LNCaP clone FGC (cell line): ENCODE results near the gene SUPT5H.

Source experiments
- DNase-seq: peaks from one replicate; pipeline ENCODE4 v3.0.0-alpha.2; 2011; ENCODE audit warnings: low read depth
- H3K4me3 ChIP-seq: 2 replicates; pipeline ENCODE4 v1.5.1; 2011; ENCODE audit warnings: mild to moderate bottlenecking, low read depth, low read length, control low read depth
- CTCF ChIP-seq: IDR thresholded peaks from 2 replicates; pipeline ENCODE4 v1.5.1; 2012; ENCODE audit warnings: mild to moderate bottlenecking; ENCODE audit not compliant: control insufficient read depth, insufficient read depth; ENCODE audit errors: extremely low read depth

The SUPT5H gene

GRCh38 chr19:39507715-39508364, 62.5 kb downstream of the SUPT5H start:
- DNase-seq = no peak
- no peak for TF ChIP-seq CTCF
- H3K4me3 ChIP-seq = peak overlapping the region; percentile 61

DNA sequence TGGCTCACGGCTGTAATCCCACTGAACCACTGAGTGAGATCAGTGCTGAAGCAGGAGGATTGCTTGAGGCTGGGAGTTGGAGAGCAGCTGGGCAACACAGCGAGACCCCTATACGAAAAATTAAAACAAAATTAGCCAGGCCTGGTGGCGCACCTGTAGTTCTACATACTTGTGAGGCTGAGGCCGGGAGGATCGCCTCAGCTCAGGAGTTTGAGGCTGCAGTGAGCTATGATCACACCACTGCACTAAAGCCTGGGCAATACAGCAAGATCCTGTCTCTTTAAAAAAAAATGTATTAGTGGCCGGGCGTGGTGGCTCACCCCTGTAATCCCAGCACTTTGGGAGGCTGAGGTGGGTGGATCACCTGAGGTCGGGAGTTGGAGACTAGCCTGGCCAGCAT, 63.2 kb downstream of the SUPT5H start:
- no peak for TF ChIP-seq CTCF
- no peak for DNase-seq

GRCh38 chr19:39509233-39509632, 63.9 kb downstream of the SUPT5H start:
- DNase-seq = no peak
- H3K4me3 ChIP-seq = no peak overlapping the region
- no peak for TF ChIP-seq CTCF

More for the DNA sequence above, 63.2 kb downstream of the SUPT5H start:
- H3K4me3 ChIP-seq = no peak overlapping the region

DNA sequence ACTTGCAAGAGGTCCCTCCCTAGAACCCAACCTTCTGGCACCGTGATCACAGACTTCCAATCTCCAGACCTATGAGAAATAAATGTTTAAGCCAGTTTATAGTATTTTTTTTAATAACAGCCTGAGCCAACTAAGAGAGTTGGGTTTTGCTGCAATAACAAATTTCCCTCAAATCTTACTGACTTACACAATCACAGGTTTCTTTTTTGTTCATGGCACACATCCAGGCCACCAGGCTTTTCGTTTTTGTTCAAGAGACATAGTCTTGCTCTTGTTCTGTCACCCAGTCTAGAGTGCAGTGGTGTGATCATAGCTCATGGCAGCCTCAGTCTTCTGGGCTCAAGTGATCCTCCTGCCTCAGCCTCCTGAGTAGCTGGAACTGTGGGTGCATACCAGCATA, 67.6 kb downstream of the SUPT5H start:
- H3K4me3 ChIP-seq = no peak overlapping the region
- no peak for TF ChIP-seq CTCF
- DNase-seq = no peak

DNA sequence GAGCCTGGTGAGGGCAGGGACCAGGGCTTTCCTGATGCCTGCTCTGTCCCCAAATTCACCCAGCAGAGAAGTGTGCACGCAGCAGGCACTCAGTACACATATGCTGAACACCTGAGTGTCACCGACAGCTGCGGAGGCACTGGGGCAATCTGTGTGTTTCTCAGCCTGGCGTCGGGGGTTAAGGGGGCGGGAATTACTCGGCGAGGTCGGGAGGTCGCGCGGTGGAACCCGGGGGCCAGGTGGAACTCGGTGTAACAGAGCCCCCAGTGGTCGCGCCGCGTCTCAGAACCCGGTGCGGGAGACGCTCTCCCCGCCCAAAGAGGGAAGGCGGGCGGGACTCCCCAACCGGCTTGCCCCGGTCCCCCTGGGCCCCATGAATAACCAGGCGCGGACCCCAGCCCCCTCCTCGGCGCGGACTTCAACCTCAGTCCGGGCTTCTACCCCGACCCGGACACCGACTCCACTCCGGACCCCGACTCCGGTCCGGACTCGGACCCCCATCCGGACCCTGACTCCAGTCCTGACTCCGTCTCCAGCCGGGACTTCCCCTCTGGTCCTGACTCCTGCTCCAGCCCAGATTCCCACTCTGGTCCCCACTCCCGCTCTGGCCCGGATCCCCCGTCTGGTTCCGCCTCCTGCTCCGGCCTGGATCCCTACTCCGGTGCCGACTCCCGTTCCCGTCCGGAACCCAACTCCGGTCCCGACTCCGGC, 69.6 kb downstream of the SUPT5H start, which contains the start of gene SELENOV:
Gene SELENOV (plus strand): TSS at position 300 of the 711 bp plus-strand sequence. CDS start 74 bp downstream, at position 374.
- peak within 1 kb of the TSS; percentile 35 for H3K4me3 ChIP-seq
- DNase-seq = no peak
- TF ChIP-seq CTCF = no peak

DNA sequence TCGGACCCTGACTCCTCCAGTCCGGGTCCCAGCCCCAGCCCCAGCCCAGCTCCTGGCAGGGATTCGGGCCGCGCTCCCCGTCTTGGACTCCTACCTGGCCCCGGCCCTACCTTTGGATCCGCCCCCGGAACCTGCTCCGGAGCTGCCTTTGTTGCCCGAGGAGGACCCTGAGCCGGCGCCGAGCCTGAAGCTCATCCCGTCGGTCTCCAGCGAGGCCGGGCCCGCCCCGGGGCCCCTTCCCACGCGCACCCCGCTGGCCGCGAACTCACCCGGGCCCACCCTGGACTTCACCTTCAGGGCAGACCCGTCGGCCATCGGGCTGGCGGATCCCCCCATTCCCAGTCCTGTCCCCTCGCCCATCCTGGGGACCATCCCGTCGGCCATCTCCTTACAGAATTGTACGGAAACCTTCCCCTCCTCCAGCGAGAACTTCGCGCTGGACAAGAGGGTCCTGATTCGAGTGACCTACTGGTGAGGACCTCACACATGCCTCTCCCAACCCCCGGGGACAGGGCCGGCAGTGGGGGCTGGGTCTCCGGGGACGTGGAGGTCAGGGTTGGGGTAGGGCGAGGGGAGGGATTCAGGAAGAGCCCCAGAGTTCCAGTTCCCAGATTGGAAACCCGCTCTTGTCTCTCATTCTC, 70.3 kb downstream of the SUPT5H start:
- no peak for DNase-seq
- TF ChIP-seq CTCF = no peak
- H3K4me3 ChIP-seq = peak overlapping the region; percentile 35

GRCh38 chr19:39516270-39516669, 70.9 kb downstream of the SUPT5H start:
- TF ChIP-seq CTCF = no peak
- no peak overlapping the region for H3K4me3 ChIP-seq
- DNase-seq = no peak
